ENCODE data around the gene RPS15.

Gene RPS15

GRCh38 chr19:1421218-1421957 lies 16.8 kb upstream of the RPS15 start:
- peaks cover 36% of the 10 kb centered on the region for H4K20me1 ChIP-seq (ENCODE audit: insufficient read depth, low read length)
- H3K4me2 ChIP-seq (ENCODE audit: low read depth, low read length), result no peak overlapping the region
- H3K79me2 ChIP-seq (ENCODE audit: low read length), result peaks cover 97% of the 10 kb centered on the region
- no peak for DNase-seq
- no peak overlapping the region for H2AFZ ChIP-seq (ENCODE audit: low read length)
- no peak overlapping the region for H3K4me3 ChIP-seq (ENCODE audit: low read length)
- H3K4me1 ChIP-seq (ENCODE audit: low read length), result no peaks in the 10 kb centered on the region
- no peaks in the 10 kb centered on the region for H3K9me2 ChIP-seq (replicated peaks; ENCODE audit: insufficient read depth, low read length)
- H3K36me3 ChIP-seq (replicated peaks; ENCODE audit: insufficient read depth, low read length), result peaks cover 49% of the 10 kb centered on the region
- no peaks in the 10 kb centered on the region for H3K27me3 ChIP-seq (replicated peaks; ENCODE audit: insufficient read depth, low read length)
- no peak overlapping the region for H3K9ac ChIP-seq (ENCODE audit: low read length)
- H3K27ac ChIP-seq (ENCODE audit: low read length), result no peak overlapping the region
- peaks cover 4% of the 10 kb centered on the region; the same call in 1 of the 2 replicates for H3F3A ChIP-seq (ENCODE audit: insufficient read depth, low read length)
- no peak for TF ChIP-seq EZH2phosphoT487 (IDR thresholded peaks at IDR 0.05; ENCODE audit: low read length)
- TF ChIP-seq CTCF (IDR thresholded peaks at IDR 0.05; ENCODE audit: low read length), result no peak
- TF ChIP-seq EZH2 (optimal IDR thresholded peaks at IDR 0.05; ENCODE audit: low read depth, low read length), result no peak
- H3K9me3 ChIP-seq (replicated peaks; ENCODE audit: insufficient read depth, low read length), result no peaks in the 10 kb centered on the region

- TF ChIP-seq EZH2phosphoT487 (IDR thresholded peaks at IDR 0.05; ENCODE audit: low read length) (no peak), EZH2 (optimal IDR thresholded peaks at IDR 0.05; ENCODE audit: low read depth, low read length) (no peak), CTCF (IDR thresholded peaks at IDR 0.05; ENCODE audit: low read length) (no peak)
- Histone ChIP-seq H3K79me2 (ENCODE audit: low read length) (peaks cover 96% of the 10 kb centered on the region), H3F3A (ENCODE audit: insufficient read depth, low read length) (peaks cover 4% of the 10 kb centered on the region; the same call in 1 of the 2 replicates), H2AFZ (ENCODE audit: low read length) (no peak overlapping the region), H4K20me1 (ENCODE audit: insufficient read depth, low read length) (peaks cover 30% of the 10 kb centered on the region), H3K27ac (ENCODE audit: low read length) (no peak overlapping the region), H3K4me2 (ENCODE audit: low read depth, low read length) (no peak overlapping the region), H3K4me3 (ENCODE audit: low read length) (no peak overlapping the region), H3K9ac (ENCODE audit: low read length) (no peak overlapping the region), H3K27me3 (replicated peaks; ENCODE audit: insufficient read depth, low read length) (no peaks in the 10 kb centered on the region), H3K9me3 (replicated peaks; ENCODE audit: insufficient read depth, low read length) (no peaks in the 10 kb centered on the region), H3K4me1 (ENCODE audit: low read length) (no peaks in the 10 kb centered on the region), H3K36me3 (replicated peaks; ENCODE audit: insufficient read depth, low read length) (peaks cover 47% of the 10 kb centered on the region), H3K9me2 (replicated peaks; ENCODE audit: insufficient read depth, low read length) (no peaks in the 10 kb centered on the region)
- DNase-seq, result no peak
These were observed 16.3 kb upstream of the RPS15 start for GRCh38 chr19:1421958-1422305.

- no peak for DNase-seq
These were observed 15.8 kb upstream of the RPS15 start for GRCh38 chr19:1422360-1422759.

More at GRCh38 chr19:1422360-1422759, 15.8 kb upstream of the RPS15 start:
- Histone ChIP-seq H3K27me3 (replicated peaks; ENCODE audit: insufficient read depth, low read length) (no peaks in the 10 kb centered on the region), H3K9me3 (replicated peaks; ENCODE audit: insufficient read depth, low read length) (no peaks in the 10 kb centered on the region), H4K20me1 (ENCODE audit: insufficient read depth, low read length) (peaks cover 26% of the 10 kb centered on the region), H3K9me2 (replicated peaks; ENCODE audit: insufficient read depth, low read length) (no peaks in the 10 kb centered on the region), H3K27ac (ENCODE audit: low read length) (no peak overlapping the region), H3K4me1 (ENCODE audit: low read length) (no peaks in the 10 kb centered on the region), H3K4me3 (ENCODE audit: low read length) (no peak overlapping the region), H3K4me2 (ENCODE audit: low read depth, low read length) (no peak overlapping the region), H3K36me3 (replicated peaks; ENCODE audit: insufficient read depth, low read length) (peaks cover 47% of the 10 kb centered on the region), H3F3A (ENCODE audit: insufficient read depth, low read length) (peaks cover 4% of the 10 kb centered on the region; the same call in 1 of the 2 replicates), H3K9ac (ENCODE audit: low read length) (no peak overlapping the region), H2AFZ (ENCODE audit: low read length) (no peak overlapping the region), H3K79me2 (ENCODE audit: low read length) (peaks cover 94% of the 10 kb centered on the region)
- TF ChIP-seq EZH2 (optimal IDR thresholded peaks at IDR 0.05; ENCODE audit: low read depth, low read length), result no peak
- TF ChIP-seq CTCF (IDR thresholded peaks at IDR 0.05; ENCODE audit: low read length), result no peak
- no peak for TF ChIP-seq EZH2phosphoT487 (IDR thresholded peaks at IDR 0.05; ENCODE audit: low read length)

Measured in MM.1S (cell line).